Naive thymus-derived CD4-positive, alpha-beta T cell (primary cell): ENCODE data around the gene SLC12A1. TPM values are rescaled to one million over a fixed set of nuclear protein-coding genes. Genes with fewer than 3 reads are reported as not detected.

Experiments used
- ATAC-seq: fragments of 150-1000 bp; cut with Tn5 transposase; 2 replicates; pipeline ENCODE4 v1.10.0; 2021; ENCODE audit warnings: mild to moderate bottlenecking, moderate library complexity
- CTCF ChIA-PET: fragments of 350-600 bp; sonication (Branson Sonifier 250); formaldehyde crosslinking; loops from one replicate; lab custom pipeline; 2021; ENCODE audit warnings: antibody characterized with exemption; lab: Charles Lee
- POLR2A ChIA-PET: fragments of 350-600 bp; sonication (Branson Sonifier 250); formaldehyde crosslinking; loops from one replicate; lab custom pipeline; 2021; ENCODE audit warnings: antibody characterized with exemption, inconsistent platforms; lab: Charles Lee
- DNase-seq, 9 donors: peaks; one replicate each; pipeline versions ENCODE4 v3.0.0 to v3.0.0-alpha.2; 2020 to 2022; ENCODE audit warnings: mixed read lengths in 1 of 9
- H3K27ac ChIP-seq: one replicate; pipeline ENCODE4 v1.7.0; 2013; ENCODE audit warnings: mild to moderate bottlenecking, low read depth, low read length, moderate library complexity
- H3K27me3 ChIP-seq, 2 donors: one replicate each; pipeline ENCODE4 v1.7.0; 2013; ENCODE audit warnings: low read length in 2 of 2, mild to moderate bottlenecking in 2 of 2, moderate library complexity in 2 of 2; ENCODE audit not compliant: control insufficient read depth in 2 of 2, insufficient read depth in 2 of 2
- H3K36me3 ChIP-seq, 3 experiments: 1 replicate in 2 of 3; 2 replicates in 1 of 3; pipeline ENCODE4 v1.7.0; 2013; ENCODE audit warnings: low read length in 3 of 3, mild to moderate bottlenecking in 3 of 3, moderate library complexity in 1 of 3; ENCODE audit not compliant: insufficient read depth in 3 of 3, control insufficient read depth in 2 of 3
- H3K4me1 ChIP-seq, 2 donors: one replicate each; pipeline ENCODE4 v1.7.0; 2013; ENCODE audit warnings: low read length in 2 of 2, mild to moderate bottlenecking in 2 of 2, moderate library complexity in 1 of 2; ENCODE audit not compliant: control insufficient read depth in 2 of 2, insufficient read depth in 2 of 2
- H3K4me3 ChIP-seq: 2 replicates; pipeline ENCODE4 v1.7.0; 2013; ENCODE audit warnings: mild to moderate bottlenecking, low read length
- H3K9me3 ChIP-seq, 3 experiments: 1 replicate in 2 of 3; 2 replicates in 1 of 3; pipeline ENCODE4 v1.7.0; 2013; ENCODE audit warnings: low read length in 3 of 3; ENCODE audit not compliant: control insufficient read depth in 2 of 3
- H3K27ac Mint-ChIP-seq, 9 donors: one replicate each; pipeline ENCODE4 v1.8.0; 2020 to 2022; ENCODE audit warnings: mixed read lengths in 9 of 9, mild to moderate bottlenecking in 8 of 9, moderate library complexity in 5 of 9, inconsistent platforms in 2 of 9
- H3K27me3 Mint-ChIP-seq, 5 donors: one replicate each; pipeline ENCODE4 v1.8.0; 2021 to 2022; ENCODE audit warnings: mixed read lengths in 5 of 5, mild to moderate bottlenecking in 1 of 5
- H3K36me3 Mint-ChIP-seq, 5 donors: one replicate each; pipeline ENCODE4 v1.8.0; 2020 to 2022; ENCODE audit warnings: mixed read lengths in 5 of 5, mild to moderate bottlenecking in 3 of 5, inconsistent platforms in 1 of 5
- H3K4me1 Mint-ChIP-seq, 7 donors: one replicate each; pipeline ENCODE4 v1.8.0; 2020 to 2022; ENCODE audit warnings: mixed read lengths in 7 of 7, mild to moderate bottlenecking in 3 of 7, inconsistent platforms in 1 of 7
- H3K4me3 Mint-ChIP-seq, 10 donors: one replicate each; pipeline ENCODE4 v1.8.0; 2020 to 2022; ENCODE audit warnings: mild to moderate bottlenecking in 10 of 10, mixed read lengths in 10 of 10, moderate library complexity in 6 of 10, inconsistent platforms in 2 of 10
- H3K9me3 Mint-ChIP-seq, 11 donors: one replicate each; pipeline ENCODE4 v1.8.0; 2020 to 2022; ENCODE audit warnings: mixed read lengths in 11 of 11, mild to moderate bottlenecking in 4 of 11, inconsistent platforms in 1 of 11, moderate library complexity in 1 of 11
- intact Hi-C, 2 donors: fragments of 100-400 bp; cut with micrococcal nuclease; formaldehyde crosslinking; loops; one replicate each; pipeline ENCODE4 v1.15.1; 2023
- polyA plus RNA-seq, 2 donors: library from polyadenylated mRNA; unstranded; fragments of 300-500 nt; fragmentation: Illumina TruSeq; gene quantifications; one replicate each; pipeline ENCODE4 v1.2.3, GENCODE V29; 2021
- total RNA-seq, 6 experiments: library from RNA in 5 of 6; stranded (reverse) in 5 of 6; gene quantifications; 1 replicate in 5 of 6; 2 replicates in 1 of 6; pipeline ENCODE4 v1.2.3 and lab custom pipeline; 2021 to 2026

Gene SLC12A1
- total and polyA plus RNA-seq, 7 experiments from 2014 or later = not detected

DNA sequence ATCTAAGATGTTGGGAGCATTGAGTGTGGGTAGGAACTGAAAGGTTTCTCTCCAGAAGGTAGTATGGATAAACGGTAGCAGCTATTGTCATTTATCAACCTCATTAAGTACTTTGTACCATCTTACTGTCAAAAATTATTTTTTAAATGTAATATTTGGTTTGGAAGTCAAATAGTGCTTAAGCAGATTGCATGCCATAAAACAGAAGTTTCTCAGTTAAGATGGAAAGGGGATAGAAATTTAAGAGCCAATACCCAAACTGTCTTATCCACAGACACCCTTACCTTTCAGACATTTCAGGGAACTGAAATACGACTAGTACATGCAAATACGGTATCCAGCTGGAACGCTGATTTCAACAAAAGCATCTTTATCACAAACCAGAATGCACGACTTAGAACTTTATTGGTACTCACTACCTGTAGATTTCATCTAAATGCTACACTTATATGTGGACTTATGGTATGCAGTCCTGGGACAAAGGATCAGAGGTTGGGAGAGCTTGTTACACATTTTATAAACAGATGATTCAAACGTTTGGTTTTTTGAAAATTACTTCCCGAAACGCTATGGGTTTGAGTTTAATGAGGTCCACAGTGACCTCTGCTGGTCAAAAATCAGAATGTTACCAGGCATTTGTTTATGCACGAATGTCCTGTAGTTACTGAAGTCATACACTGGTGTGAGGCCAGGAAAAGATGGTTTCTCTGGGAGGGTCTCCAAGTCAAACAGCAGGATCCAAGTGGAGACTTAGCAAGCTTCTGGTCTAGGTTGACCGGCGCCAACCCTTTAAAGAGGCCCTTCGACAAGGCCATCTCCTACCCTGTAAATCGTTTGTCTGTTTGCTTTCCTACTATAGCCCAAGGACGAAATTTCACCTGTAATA, 79.5 kb downstream of the SLC12A1 start:
- ATAC-seq (peak; percentile 72), DNase-seq (peak in 8 of 9 donors; percentile 7 to 51 (median 34))
- ChIA-PET POLR2A (no interaction called here), CTCF (interaction anchor here (0.7 to 1.4 kb wide), 7 partner anchors 9 to 815 kb away, joined by 3 to 6 read pairs (median 3); no protein-coding TSS in a partner anchor)
- no peaks in the 10 kb centered on the region for H3K4me1 ChIP-seq
- intact Hi-C loops = loop anchor here (1.0 to 5.0 kb wide), 6 partner anchors 47 to 1089 kb away; partner anchors contain the start of gene DUT (in 1 of the 2)
- peak overlapping the region in 1 of 9 donors; percentile 16 for H3K27ac Mint-ChIP-seq
- H3K9me3 ChIP-seq = no peaks in the 10 kb centered on the region
- peak overlapping the region in 5 of 10 donors; percentile 23 to 53 (median 33) for H3K4me3 Mint-ChIP-seq
- H3K27ac ChIP-seq = no peak overlapping the region
- H3K4me3 ChIP-seq = no peak overlapping the region
- no peaks in the 10 kb centered on the region for H3K36me3 Mint-ChIP-seq
- H3K9me3 Mint-ChIP-seq = no peaks in the 10 kb centered on the region
- no peaks in the 10 kb centered on the region for H3K27me3 ChIP-seq
- no peaks in the 10 kb centered on the region for H3K36me3 ChIP-seq
- peaks cover 0 to 20% (median 11%) of the 10 kb centered on the region in 5 donors for H3K27me3 Mint-ChIP-seq
- H3K4me1 Mint-ChIP-seq = peaks cover 0 to 12% (median 5%) of the 10 kb centered on the region in 7 donors

DNA sequence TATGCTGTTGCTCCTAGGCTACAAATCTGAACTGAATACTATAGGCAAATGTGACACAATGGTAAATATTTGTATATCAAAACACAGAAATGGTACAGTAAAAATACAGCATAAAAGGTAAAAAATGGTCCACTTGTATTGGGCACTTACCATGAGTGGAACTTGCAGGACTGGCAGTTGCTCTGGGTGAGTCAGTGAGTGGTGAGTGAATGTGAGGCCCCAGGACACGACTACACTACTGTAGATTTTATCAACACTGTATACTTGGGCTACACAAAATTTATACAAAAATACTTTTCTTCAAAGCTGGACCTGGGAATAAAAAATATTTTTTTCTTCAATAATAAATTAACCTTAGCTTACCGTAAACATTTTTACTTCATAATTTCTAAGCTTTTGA, 83.5 kb downstream of the SLC12A1 start:
- intact Hi-C loops = loop anchor here (5.0 kb wide), 4 partner anchors 43 to 1092 kb away; partner anchors contain the start of gene DUT (in 1 of the 2)
- peaks cover 0 to 12% (median 5%) of the 10 kb centered on the region in 7 donors for H3K4me1 Mint-ChIP-seq
- POLR2A ChIA-PET = no interaction called here

DNA sequence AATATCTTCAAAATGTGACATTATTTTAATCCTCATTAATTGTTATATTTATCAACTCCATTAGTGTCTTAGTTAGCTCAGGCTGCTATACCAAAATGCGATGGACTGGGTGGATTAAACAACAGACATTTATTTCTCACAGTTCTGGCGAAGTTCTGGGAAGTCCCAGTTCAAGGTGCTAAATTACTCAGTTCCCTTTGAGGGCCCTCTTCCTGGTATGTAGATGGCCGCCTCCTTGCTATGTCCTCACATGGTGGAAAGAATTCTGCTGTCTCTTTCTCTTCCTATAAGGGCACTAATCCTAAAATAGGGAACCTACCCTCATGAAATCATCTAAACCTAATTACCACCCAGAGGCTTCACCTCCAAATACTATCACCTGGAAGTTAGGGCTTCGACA, 86.4 kb downstream of the SLC12A1 start:
- POLR2A ChIA-PET = no interaction called here
- Histone ChIP-seq H3K27ac (no peak overlapping the region), H3K9me3 (no peaks in the 10 kb centered on the region), H3K4me3 (no peak overlapping the region), H3K4me1 (no peaks in the 10 kb centered on the region), H3K27me3 (no peaks in the 10 kb centered on the region), H3K36me3 (no peaks in the 10 kb centered on the region)
- Mint-ChIP-seq H3K36me3 (peaks cover 0 to 4% (median 0%) of the 10 kb centered on the region in 5 donors), H3K9me3 (no peaks in the 10 kb centered on the region), H3K4me1 (no peaks in the 10 kb centered on the region), H3K27me3 (peaks cover 0 to 21% (median 5%) of the 10 kb centered on the region in 5 donors), H3K4me3 (no peak overlapping the region), H3K27ac (no peak overlapping the region)
- intact Hi-C loops = no loop called here
- DNase-seq = no peak
- CTCF ChIA-PET = no interaction called here
- no peak for ATAC-seq

More for the DNA sequence above, 83.5 kb downstream of the SLC12A1 start:
- H3K27me3 Mint-ChIP-seq = peaks cover 0 to 13% (median 7%) of the 10 kb centered on the region in 5 donors
- Histone ChIP-seq H3K36me3 (no peaks in the 10 kb centered on the region), H3K4me1 (no peaks in the 10 kb centered on the region), H3K9me3 (no peaks in the 10 kb centered on the region), H3K4me3 (no peak overlapping the region), H3K27ac (no peak overlapping the region), H3K27me3 (no peaks in the 10 kb centered on the region)
- H3K27ac Mint-ChIP-seq = no peak overlapping the region
- ATAC-seq (no peak), DNase-seq (no peak)
- no peak overlapping the region for H3K4me3 Mint-ChIP-seq
- no peaks in the 10 kb centered on the region for H3K9me3 Mint-ChIP-seq
- CTCF ChIA-PET = no interaction called here
- H3K36me3 Mint-ChIP-seq = no peaks in the 10 kb centered on the region

DNA sequence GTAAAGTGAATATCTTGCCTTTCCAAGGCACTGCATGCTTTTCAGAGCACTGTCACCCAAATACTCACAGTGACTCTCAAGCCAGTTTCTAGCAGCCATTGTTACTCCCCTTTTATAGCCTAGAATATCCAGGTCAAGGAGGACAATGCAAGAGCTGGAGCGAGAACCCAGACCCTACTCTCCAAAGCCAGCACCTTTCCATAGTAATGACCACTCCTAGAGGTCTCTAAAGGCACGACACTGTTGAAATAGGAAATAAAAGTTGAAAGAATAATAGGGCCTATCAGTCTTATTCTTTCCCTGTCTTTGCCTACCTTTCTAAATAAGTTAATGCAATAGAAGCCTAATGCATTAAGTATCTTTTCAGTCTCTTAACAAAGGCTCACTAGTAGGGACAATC, 91.6 kb downstream of the SLC12A1 start:
- Histone ChIP-seq H3K4me1 (no peaks in the 10 kb centered on the region), H3K36me3 (no peaks in the 10 kb centered on the region), H3K9me3 (no peaks in the 10 kb centered on the region), H3K27me3 (no peaks in the 10 kb centered on the region), H3K27ac (no peak overlapping the region), H3K4me3 (no peak overlapping the region)
- H3K4me1 Mint-ChIP-seq = no peaks in the 10 kb centered on the region
- no peak overlapping the region for H3K4me3 Mint-ChIP-seq
- H3K36me3 Mint-ChIP-seq = peaks cover 0 to 4% (median 0%) of the 10 kb centered on the region in 5 donors
- DNase-seq (no peak), ATAC-seq (no peak)
- H3K27ac Mint-ChIP-seq = no peak overlapping the region
- intact Hi-C loops = no loop called here
- ChIA-PET POLR2A (no interaction called here), CTCF (no interaction called here)
- no peaks in the 10 kb centered on the region for H3K9me3 Mint-ChIP-seq
- peaks cover 0 to 26% (median 5%) of the 10 kb centered on the region in 5 donors for H3K27me3 Mint-ChIP-seq

DNA sequence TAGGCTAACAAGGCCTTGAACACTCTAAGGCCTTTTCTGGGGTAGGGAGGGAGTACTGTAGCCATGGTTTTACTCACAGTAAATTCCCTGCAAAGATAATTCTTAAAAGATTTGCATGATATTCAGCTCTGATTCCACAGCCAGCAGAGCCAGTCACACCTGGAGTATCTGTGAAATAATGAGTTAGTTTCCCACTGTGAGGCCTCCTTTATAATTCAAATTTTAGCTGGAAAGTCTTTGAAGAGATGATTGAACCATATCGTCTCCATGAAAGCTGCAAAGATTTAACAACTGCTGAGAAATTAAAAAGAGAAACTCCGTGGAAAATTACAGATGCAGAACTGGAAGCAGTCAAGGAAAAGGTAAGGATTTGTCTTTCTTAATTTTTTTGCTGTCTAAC, 92.8 kb downstream of the SLC12A1 start:
- ChIA-PET CTCF (no interaction called here), POLR2A (no interaction called here)
- Mint-ChIP-seq H3K36me3 (peaks cover 0 to 4% (median 0%) of the 10 kb centered on the region in 5 donors), H3K4me1 (no peaks in the 10 kb centered on the region), H3K9me3 (no peaks in the 10 kb centered on the region), H3K27me3 (peaks cover 0 to 26% (median 5%) of the 10 kb centered on the region in 5 donors), H3K27ac (no peak overlapping the region), H3K4me3 (no peak overlapping the region)
- Histone ChIP-seq H3K4me3 (no peak overlapping the region), H3K27ac (no peak overlapping the region), H3K27me3 (no peaks in the 10 kb centered on the region), H3K9me3 (no peaks in the 10 kb centered on the region), H3K36me3 (no peaks in the 10 kb centered on the region), H3K4me1 (no peaks in the 10 kb centered on the region)
- ATAC-seq (no peak), DNase-seq (no peak)
- intact Hi-C loops = no loop called here

DNA sequence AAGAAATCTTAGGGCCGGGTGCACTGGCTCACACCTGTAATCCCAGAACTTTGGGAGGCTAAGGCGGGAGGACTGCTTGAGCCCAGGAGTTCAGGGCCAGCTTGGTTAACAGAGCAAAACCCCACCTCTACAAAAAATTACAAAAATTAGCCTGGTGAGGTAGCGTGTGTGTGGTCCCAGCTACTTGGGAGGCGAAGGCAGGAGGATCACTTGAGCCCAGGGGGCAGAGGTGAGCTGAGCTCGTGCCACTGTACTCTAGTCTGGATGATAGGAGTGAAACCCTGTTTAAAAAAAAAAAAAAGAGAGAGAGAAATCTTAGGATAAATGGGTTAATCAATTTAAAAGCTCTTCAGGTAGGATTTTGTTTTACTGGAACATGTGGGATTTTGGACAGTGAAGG, 93.9 kb downstream of the SLC12A1 start:
- Mint-ChIP-seq H3K27me3 (peaks cover 0 to 27% (median 4%) of the 10 kb centered on the region in 5 donors), H3K4me1 (no peaks in the 10 kb centered on the region), H3K9me3 (no peaks in the 10 kb centered on the region), H3K27ac (no peak overlapping the region), H3K4me3 (no peak overlapping the region), H3K36me3 (peaks cover 0 to 4% (median 0%) of the 10 kb centered on the region in 5 donors)
- POLR2A ChIA-PET = no interaction called here
- no peak for DNase-seq
- ATAC-seq = no peak
- Histone ChIP-seq H3K9me3 (no peaks in the 10 kb centered on the region), H3K27me3 (no peaks in the 10 kb centered on the region), H3K36me3 (no peaks in the 10 kb centered on the region), H3K4me3 (no peak overlapping the region), H3K4me1 (no peaks in the 10 kb centered on the region), H3K27ac (no peak overlapping the region)
- intact Hi-C loops = loop anchor here in 1 of 2 donors (5.0 kb wide), 1 partner anchor 52 kb away; no protein-coding TSS in a partner anchor
- CTCF ChIA-PET = no interaction called here
